Fibroblast of lung (primary cell): ENCODE measurements around the gene TMPRSS3. TPM values are rescaled to one million over a fixed set of nuclear protein-coding genes. Genes with fewer than 3 reads are reported as not detected.

Source experiments
- DNase-seq, 2 donors: peaks; one replicate each; pipeline versions ENCODE4 v3.0.0 to v3.0.0-alpha.2; 2010; ENCODE audit warnings: low read depth in 2 of 2
- H2AFZ ChIP-seq: 2 replicates; pipeline ENCODE4 v1.5.1; 2012; ENCODE audit warnings: low read length, control low read depth, inconsistent platforms
- H3K27ac ChIP-seq: 2 replicates; pipeline ENCODE4 v1.5.1; 2011; ENCODE audit warnings: low read length, control low read depth; ENCODE audit not compliant: insufficient read depth
- H3K27me3 ChIP-seq: 2 replicates; pipeline ENCODE4 v1.5.1; 2011; ENCODE audit warnings: mild to moderate bottlenecking, low read length; ENCODE audit not compliant: control insufficient read depth, insufficient read depth
- H3K36me3 ChIP-seq: 2 replicates; pipeline ENCODE4 v1.5.1; 2011; ENCODE audit warnings: low read length; ENCODE audit not compliant: control insufficient read depth, insufficient read depth
- H3K4me1 ChIP-seq: 2 replicates; pipeline ENCODE4 v1.5.1; 2011; ENCODE audit warnings: low read length; ENCODE audit not compliant: control insufficient read depth, insufficient read depth; ENCODE audit errors: extremely low read depth
- H3K4me2 ChIP-seq: 2 replicates; pipeline ENCODE4 v1.5.1; 2011; ENCODE audit warnings: low read length, control low read depth; ENCODE audit not compliant: insufficient read depth; ENCODE audit errors: extremely low read depth
- H3K4me3 ChIP-seq, 4 experiments: fragments of 200-600 bp in 1 of 4; sonication (generic) in 1 of 4; replicated peaks in 1 of 4; 2 replicates each; pipeline ENCODE4 v1.5.1; 2011 to 2016; ENCODE audit warnings: low read length in 4 of 4, low read depth in 3 of 4, mild to moderate bottlenecking in 3 of 4, control low read depth in 2 of 4, inconsistent platforms in 1 of 4, mixed read lengths in 1 of 4; ENCODE audit not compliant: insufficient read depth in 1 of 4; ENCODE audit errors: control extremely low read depth in 1 of 4
- H3K79me2 ChIP-seq: 2 replicates; pipeline ENCODE4 v1.5.1; 2012; ENCODE audit warnings: mild to moderate bottlenecking, low read length, inconsistent platforms; ENCODE audit not compliant: control insufficient read depth, insufficient read depth
- H3K9ac ChIP-seq: 2 replicates; pipeline ENCODE4 v1.5.1; 2011; ENCODE audit warnings: mild to moderate bottlenecking, low read length, control low read depth; ENCODE audit not compliant: insufficient read depth
- H3K9me3 ChIP-seq: 2 replicates; pipeline ENCODE4 v1.5.1; 2012; ENCODE audit warnings: low read depth, low read length; ENCODE audit not compliant: control insufficient read depth, insufficient read depth
- H4K20me1 ChIP-seq: 2 replicates; pipeline ENCODE4 v1.5.1; 2011; ENCODE audit warnings: low read length; ENCODE audit not compliant: control insufficient read depth, insufficient read depth; ENCODE audit errors: extremely low read depth
- EZH2 ChIP-seq: IDR thresholded peaks from 2 replicates; pipeline ENCODE4 v1.5.1; 2012; ENCODE audit warnings: low read length, control low read depth, mild to moderate bottlenecking; ENCODE audit errors: missing control alignments
- polyA plus RNA-seq, 2 donors: library from polyadenylated mRNA; depleted of rRNA in 1 of 2; stranded (reverse) in 1 of 2; unstranded in 1 of 2; fragments of >200 nt; gene quantifications; 2 replicates each; pipeline ENCODE4 v1.2.1, GENCODE V29; 2011 to 2012; ENCODE audit warnings: missing spikeins in 1 of 2
- total RNA-seq: library from RNA; depleted of rRNA; stranded (reverse); fragments of >200 nt; gene quantifications from 2 replicates; pipeline ENCODE4 v1.2.1, GENCODE V29; 2014
- TF ChIP-seq, protein P1 (sequence below), 2 donors: IDR thresholded peaks in 1 of 2; conservative IDR thresholded peaks in 1 of 2; 1 replicate in 1 of 2; 2 replicates in 1 of 2; pipeline ENCODE4 v1.5.1; 2011 to 2012; ENCODE audit warnings: low read length in 2 of 2, control low read depth in 1 of 2, inconsistent platforms in 1 of 2, low read depth in 1 of 2, mild to moderate bottlenecking in 1 of 2

Gene TMPRSS3
- total and polyA plus RNA-seq, 2 donors (not counting 1 experiment from before 2014, with no cell fraction given), result not detected

DNA sequence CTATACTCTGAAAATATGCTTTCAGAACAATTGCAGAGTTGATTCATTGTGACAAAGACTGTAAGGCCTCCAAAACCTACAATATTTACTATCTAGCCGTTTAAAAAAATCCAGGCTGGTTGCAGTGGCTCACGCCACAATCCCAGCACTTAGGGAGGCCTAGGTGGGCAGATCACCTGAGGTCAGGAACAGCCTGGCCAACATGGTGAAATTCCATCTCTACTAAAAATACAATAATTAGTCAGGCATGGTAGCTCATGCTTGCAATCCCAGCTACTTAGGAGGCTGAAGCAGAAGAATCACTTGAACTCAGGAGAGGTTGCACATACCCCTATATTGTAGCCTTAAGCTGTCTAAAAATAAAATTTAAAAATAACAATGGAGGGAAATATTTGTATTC is 39.8 kb downstream of the TMPRSS3 start:
- Histone ChIP-seq H3K27ac (no peak overlapping the region), H3K27me3 (no peaks in the 10 kb centered on the region), H3K9me3 (no peaks in the 10 kb centered on the region), H3K4me3 (no peak overlapping the region), H3K4me1 (no peaks in the 10 kb centered on the region), H2AFZ (no peak overlapping the region), H4K20me1 (no peaks in the 10 kb centered on the region), H3K4me2 (no peak overlapping the region), H3K79me2 (no peaks in the 10 kb centered on the region), H3K9ac (no peak overlapping the region), H3K36me3 (no peaks in the 10 kb centered on the region)
- no peak for TF ChIP-seq EZH2
- TF ChIP-seq, protein P1, sequence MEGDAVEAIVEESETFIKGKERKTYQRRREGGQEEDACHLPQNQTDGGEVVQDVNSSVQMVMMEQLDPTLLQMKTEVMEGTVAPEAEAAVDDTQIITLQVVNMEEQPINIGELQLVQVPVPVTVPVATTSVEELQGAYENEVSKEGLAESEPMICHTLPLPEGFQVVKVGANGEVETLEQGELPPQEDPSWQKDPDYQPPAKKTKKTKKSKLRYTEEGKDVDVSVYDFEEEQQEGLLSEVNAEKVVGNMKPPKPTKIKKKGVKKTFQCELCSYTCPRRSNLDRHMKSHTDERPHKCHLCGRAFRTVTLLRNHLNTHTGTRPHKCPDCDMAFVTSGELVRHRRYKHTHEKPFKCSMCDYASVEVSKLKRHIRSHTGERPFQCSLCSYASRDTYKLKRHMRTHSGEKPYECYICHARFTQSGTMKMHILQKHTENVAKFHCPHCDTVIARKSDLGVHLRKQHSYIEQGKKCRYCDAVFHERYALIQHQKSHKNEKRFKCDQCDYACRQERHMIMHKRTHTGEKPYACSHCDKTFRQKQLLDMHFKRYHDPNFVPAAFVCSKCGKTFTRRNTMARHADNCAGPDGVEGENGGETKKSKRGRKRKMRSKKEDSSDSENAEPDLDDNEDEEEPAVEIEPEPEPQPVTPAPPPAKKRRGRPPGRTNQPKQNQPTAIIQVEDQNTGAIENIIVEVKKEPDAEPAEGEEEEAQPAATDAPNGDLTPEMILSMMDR (conservative IDR thresholded peaks at IDR 0.05 in 1 of 2, IDR thresholded peaks at IDR 0.05 in 1 of 2; ENCODE audit: low read depth in 1 of 2, low read length in 2 of 2), result no peak
- DNase-seq, result no peak

DNA sequence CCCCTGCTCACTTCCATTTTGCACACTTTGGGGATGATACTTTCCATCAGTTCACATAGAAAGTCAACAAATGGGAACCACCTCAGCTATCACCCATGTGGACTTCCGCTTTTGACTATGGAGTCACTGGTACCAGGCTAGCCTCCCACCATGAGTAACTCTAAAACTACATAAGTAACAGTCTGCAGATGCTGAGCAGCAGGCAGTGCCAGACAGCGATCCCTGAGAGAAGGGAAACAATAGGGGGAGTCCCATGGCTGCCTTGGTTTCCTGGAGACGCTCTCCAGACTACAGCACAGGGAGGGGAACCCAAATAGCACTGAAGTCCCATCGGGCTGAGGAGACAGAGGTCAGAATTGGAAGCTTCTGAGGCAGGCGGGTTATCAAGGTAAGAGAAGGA is 42.2 kb downstream of the TMPRSS3 start:
- DNase-seq, result no peak

DNA sequence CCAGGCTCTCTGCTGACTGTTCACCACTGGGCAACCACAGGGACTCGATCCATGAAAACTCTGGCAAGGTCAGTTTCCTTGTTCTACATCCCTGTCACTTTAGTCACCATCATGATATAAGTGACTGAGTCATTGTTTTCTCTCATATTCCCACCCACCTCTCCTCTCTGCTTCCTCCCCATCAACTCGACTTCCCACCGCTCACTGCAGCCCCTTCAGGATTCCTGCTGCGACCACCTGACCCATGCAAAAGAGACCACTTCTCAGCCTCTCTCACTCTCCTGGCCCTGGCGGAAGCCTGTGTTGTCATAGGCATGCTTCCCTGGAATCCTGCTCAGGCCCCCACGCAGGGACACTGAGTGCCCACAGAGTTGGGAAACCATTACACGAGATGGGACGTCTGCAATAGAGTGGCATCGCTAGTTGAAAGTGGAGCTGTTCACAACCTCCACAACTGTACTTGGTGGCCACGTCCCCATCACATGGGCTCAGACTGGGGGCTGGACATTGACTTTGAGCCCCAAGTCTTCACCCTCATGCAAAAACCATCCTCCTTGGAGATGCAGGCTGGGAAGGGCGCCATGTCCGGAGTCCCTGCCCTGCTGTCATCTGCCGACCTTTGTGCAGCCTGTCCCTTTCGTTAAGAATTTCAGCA is 43.3 kb downstream of the TMPRSS3 start:
- Histone ChIP-seq H3K27ac (no peak overlapping the region), H3K4me2 (no peak overlapping the region), H2AFZ (no peak overlapping the region), H3K36me3 (no peaks in the 10 kb centered on the region), H3K4me1 (no peaks in the 10 kb centered on the region), H3K79me2 (no peaks in the 10 kb centered on the region), H4K20me1 (no peaks in the 10 kb centered on the region), H3K4me3 (no peak overlapping the region), H3K9me3 (no peaks in the 10 kb centered on the region), H3K9ac (no peak overlapping the region), H3K27me3 (no peaks in the 10 kb centered on the region)
- no peak for TF ChIP-seq EZH2
- TF ChIP-seq, protein P1 (conservative IDR thresholded peaks at IDR 0.05 in 1 of 2, IDR thresholded peaks at IDR 0.05 in 1 of 2; ENCODE audit: low read depth in 1 of 2, low read length in 2 of 2), result no peak
- no peak for DNase-seq

More for the DNA sequence above, 42.2 kb downstream of the TMPRSS3 start:
- H4K20me1 ChIP-seq, result no peaks in the 10 kb centered on the region
- H3K9ac ChIP-seq, result no peak overlapping the region
- H2AFZ ChIP-seq, result no peak overlapping the region
- TF ChIP-seq EZH2, result no peak
- TF ChIP-seq, protein P1 (conservative IDR thresholded peaks at IDR 0.05 in 1 of 2, IDR thresholded peaks at IDR 0.05 in 1 of 2; ENCODE audit: low read depth in 1 of 2, low read length in 2 of 2), result no peak
- no peaks in the 10 kb centered on the region for H3K79me2 ChIP-seq
- H3K27me3 ChIP-seq, result no peaks in the 10 kb centered on the region
- H3K4me1 ChIP-seq, result no peaks in the 10 kb centered on the region
- no peaks in the 10 kb centered on the region for H3K36me3 ChIP-seq
- no peak overlapping the region for H3K4me3 ChIP-seq
- H3K4me2 ChIP-seq, result no peak overlapping the region
- H3K27ac ChIP-seq, result no peak overlapping the region
- H3K9me3 ChIP-seq, result no peaks in the 10 kb centered on the region
